ENCODE data around the gene TRAPPC12. TPM values are rescaled to one million over a fixed set of nuclear protein-coding genes. Genes with fewer than 3 reads are reported as not detected.

The TRAPPC12 gene
- total RNA-seq, 1 donor from 2014 or later = 89.8 TPM

DNA sequence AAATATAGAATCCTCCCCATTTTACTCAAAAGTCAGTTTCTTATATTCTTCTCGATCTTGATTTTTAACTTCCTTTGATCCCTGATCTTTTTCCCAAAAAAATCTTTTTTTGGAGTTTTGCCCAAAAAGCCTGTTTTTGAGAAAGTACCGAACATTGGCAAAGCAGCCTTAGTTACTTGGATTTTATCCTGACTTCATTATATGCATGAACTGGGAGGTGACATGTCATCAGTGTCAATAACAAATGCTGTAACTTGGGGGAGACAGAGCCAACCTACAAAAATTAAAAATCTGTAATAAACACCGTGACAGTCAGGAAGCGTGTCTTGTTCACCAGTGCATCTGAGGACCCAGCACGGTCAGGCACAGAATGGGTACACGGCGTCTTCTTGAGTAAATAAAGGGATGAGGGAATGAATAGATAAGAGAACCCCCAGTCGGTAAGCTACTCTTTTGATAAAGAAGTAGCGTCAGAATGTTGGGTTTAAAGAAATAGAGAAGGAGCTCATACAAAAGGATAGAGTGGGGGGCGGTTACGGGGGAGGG is 24.9 kb downstream of the TRAPPC12 start:
- Histone ChIP-seq H3K36me3 (peaks cover 25% of the 10 kb centered on the region), H3K27me3 (no peaks in the 10 kb centered on the region), H3K4me3 (no peak overlapping the region), H3K4me1 (peaks cover 8% of the 10 kb centered on the region), H3K9me3 (no peaks in the 10 kb centered on the region), H3K27ac (no peak overlapping the region)
- DNase-seq = no peak
- intact Hi-C loops (cut with DNase I) = no loop called here
- no peak for ATAC-seq
- TF ChIP-seq, protein P1, sequence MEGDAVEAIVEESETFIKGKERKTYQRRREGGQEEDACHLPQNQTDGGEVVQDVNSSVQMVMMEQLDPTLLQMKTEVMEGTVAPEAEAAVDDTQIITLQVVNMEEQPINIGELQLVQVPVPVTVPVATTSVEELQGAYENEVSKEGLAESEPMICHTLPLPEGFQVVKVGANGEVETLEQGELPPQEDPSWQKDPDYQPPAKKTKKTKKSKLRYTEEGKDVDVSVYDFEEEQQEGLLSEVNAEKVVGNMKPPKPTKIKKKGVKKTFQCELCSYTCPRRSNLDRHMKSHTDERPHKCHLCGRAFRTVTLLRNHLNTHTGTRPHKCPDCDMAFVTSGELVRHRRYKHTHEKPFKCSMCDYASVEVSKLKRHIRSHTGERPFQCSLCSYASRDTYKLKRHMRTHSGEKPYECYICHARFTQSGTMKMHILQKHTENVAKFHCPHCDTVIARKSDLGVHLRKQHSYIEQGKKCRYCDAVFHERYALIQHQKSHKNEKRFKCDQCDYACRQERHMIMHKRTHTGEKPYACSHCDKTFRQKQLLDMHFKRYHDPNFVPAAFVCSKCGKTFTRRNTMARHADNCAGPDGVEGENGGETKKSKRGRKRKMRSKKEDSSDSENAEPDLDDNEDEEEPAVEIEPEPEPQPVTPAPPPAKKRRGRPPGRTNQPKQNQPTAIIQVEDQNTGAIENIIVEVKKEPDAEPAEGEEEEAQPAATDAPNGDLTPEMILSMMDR (IDR thresholded peaks at IDR 0.05) = no peak

DNA sequence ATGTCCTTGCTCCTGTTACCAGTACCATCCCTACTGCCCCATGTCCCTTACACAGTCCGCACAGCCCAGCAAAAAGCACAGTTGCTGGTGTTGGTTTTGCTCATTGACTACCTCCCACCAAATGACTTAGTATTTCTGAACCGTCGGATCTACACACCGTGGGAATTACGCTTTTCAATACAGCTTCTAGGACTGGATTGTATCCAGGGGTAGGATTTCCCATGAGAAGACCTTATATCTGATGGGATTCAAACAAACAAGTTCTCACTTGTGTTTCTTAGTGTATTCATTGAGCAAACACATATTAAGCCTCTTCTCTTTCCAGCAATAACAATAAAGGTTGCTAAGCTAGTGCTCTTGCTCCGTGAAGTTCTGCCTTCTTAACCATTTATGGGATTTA is 25.8 kb downstream of the TRAPPC12 start:
- Histone ChIP-seq H3K4me1 (peaks cover 8% of the 10 kb centered on the region), H3K27ac (no peak overlapping the region), H3K27me3 (no peaks in the 10 kb centered on the region), H3K9me3 (no peaks in the 10 kb centered on the region), H3K36me3 (peaks cover 25% of the 10 kb centered on the region), H3K4me3 (no peak overlapping the region)
- TF ChIP-seq, protein P1 (IDR thresholded peaks at IDR 0.05) = no peak
- ATAC-seq (no peak), DNase-seq (no peak)
- intact Hi-C loops (cut with DNase I) = no loop called here

DNA sequence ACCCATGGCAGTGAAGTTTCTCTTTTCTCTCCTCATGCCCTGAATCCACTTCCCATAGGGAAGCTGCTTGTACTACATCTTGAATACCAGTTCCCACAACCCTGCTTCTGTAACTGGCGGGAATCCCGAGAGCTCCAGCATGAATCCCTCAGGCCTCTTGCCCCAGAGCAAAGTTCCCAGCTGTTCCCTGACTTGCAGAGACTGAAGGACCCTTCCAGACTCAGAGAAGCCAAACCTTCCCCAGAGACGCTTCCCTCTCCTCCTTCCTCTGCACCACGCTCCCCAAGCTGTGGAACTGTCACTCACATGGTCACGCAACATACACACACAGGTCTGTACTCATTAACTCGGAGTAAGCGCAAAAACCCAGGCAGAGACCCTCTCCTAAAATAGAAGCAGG is 26.4 kb downstream of the TRAPPC12 start:
- H3K9me3 ChIP-seq = no peaks in the 10 kb centered on the region
- no peak for ATAC-seq
- TF ChIP-seq, protein P1 (IDR thresholded peaks at IDR 0.05) = no peak
- H3K27ac ChIP-seq = no peak overlapping the region
- peaks cover 25% of the 10 kb centered on the region for H3K36me3 ChIP-seq
- H3K4me1 ChIP-seq = peaks cover 8% of the 10 kb centered on the region
- no peak for DNase-seq
- intact Hi-C loops (cut with DNase I) = no loop called here
- no peak overlapping the region for H3K4me3 ChIP-seq
- H3K27me3 ChIP-seq = no peaks in the 10 kb centered on the region

DNA sequence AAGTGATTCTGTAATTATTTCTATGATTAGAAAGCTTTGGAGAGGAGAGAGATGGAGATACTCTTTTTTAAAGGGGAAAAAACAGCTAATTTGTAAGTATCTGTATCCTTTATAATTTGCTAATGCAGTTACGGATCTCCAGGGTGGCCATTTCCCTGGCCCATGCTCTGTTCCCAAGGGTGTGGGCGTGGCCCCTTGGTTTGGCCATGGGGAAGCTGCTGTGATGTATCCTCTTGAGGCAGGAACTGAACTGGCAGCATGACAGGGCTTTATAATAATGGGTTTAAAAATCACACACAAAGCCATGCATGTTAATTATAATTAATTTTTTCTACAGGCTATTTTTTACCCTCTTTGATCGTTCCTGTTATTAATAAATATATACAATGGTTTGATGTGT is 27.0 kb downstream of the TRAPPC12 start:
- intact Hi-C loops (cut with DNase I) = no loop called here
- ATAC-seq (no peak), DNase-seq (no peak)
- no peak overlapping the region for H3K27ac ChIP-seq
- TF ChIP-seq, protein P1 (IDR thresholded peaks at IDR 0.05) = no peak
- peaks cover 20% of the 10 kb centered on the region for H3K36me3 ChIP-seq
- H3K9me3 ChIP-seq = no peaks in the 10 kb centered on the region
- no peak overlapping the region for H3K4me3 ChIP-seq
- peaks cover 8% of the 10 kb centered on the region for H3K4me1 ChIP-seq
- no peaks in the 10 kb centered on the region for H3K27me3 ChIP-seq

DNA sequence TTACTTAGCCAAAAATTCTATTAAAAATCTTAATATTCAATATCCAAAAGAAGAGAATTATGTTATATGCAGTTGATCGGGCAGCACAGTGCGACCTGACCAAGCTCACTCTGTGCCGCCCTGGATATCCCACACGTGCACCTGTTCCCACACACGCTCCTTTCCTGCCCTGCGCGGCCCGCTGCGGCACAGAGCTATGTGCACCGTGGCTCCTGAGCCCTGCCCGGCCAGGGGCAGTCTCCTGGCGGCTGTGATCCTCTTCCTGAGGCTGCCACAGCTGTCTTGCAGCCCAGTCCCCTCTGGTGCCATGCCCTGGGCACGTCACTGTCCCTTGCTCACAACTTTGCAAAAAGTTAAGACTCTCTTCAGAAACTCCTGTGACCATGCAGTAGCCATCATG is 29.3 kb downstream of the TRAPPC12 start:
- H3K9me3 ChIP-seq = no peaks in the 10 kb centered on the region
- H3K4me3 ChIP-seq = no peak overlapping the region
- no peak overlapping the region for H3K27ac ChIP-seq
- H3K36me3 ChIP-seq = peaks cover 4% of the 10 kb centered on the region
- DNase-seq (no peak), ATAC-seq (peak; percentile 23)
- H3K4me1 ChIP-seq = peaks cover 8% of the 10 kb centered on the region
- intact Hi-C loops (cut with DNase I) = no loop called here
- no peaks in the 10 kb centered on the region for H3K27me3 ChIP-seq
- TF ChIP-seq, protein P1 (IDR thresholded peaks at IDR 0.05) = no peak

DNA sequence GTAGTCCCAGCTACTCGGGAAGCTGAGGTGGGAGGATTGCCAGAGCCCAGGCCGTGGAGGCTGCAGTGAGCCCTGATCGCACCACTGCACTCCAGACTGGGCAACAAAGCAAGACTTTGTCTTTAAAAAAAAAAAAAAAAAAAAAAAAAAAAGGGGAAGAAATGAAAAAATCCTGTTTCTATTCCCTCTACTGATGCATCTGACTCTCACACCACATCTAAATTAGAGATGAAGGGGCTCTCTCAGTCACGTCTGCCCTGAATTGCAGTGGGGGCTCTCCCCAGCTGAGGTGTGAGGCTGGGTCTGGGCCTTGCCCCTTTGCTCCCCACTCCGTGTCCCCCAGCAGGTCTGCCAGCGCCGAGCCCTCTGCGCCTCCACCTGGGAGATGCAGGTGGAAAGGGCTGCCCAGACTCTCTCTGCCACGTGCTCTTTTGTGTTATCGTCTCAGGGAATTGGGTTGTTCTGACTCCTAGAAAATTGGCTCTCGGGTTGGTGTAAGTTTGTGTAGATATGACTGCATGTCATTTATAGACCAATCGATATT is 30.2 kb downstream of the TRAPPC12 start:
- no peaks in the 10 kb centered on the region for H3K9me3 ChIP-seq
- H3K36me3 ChIP-seq = peaks cover 3% of the 10 kb centered on the region
- H3K27me3 ChIP-seq = no peaks in the 10 kb centered on the region
- H3K4me3 ChIP-seq = no peak overlapping the region
- ATAC-seq = no peak
- TF ChIP-seq, protein P1 (IDR thresholded peaks at IDR 0.05) = no peak
- peaks cover 8% of the 10 kb centered on the region for H3K4me1 ChIP-seq
- no peak overlapping the region for H3K27ac ChIP-seq
- no peak for DNase-seq
- intact Hi-C loops (cut with DNase I) = no loop called here
